Muscle of back (tissue), 13 donors: Measurements from ENCODE around the gene SLIT3. TPM values are rescaled to one million over a fixed set of nuclear protein-coding genes. Genes with fewer than 3 reads are reported as not detected.

ENCODE experiments used
- DNase-seq, 3 donors: peaks; one replicate each; pipeline versions ENCODE4 v3.0.0 to v3.0.0-alpha.2; 2013
- long read RNA-seq, 9 donors: transcript quantifications; one replicate each; lab custom pipeline, GENCODE V29; 2026
- polyA plus RNA-seq, 10 donors: library from polyadenylated mRNA; unstranded; fragments of 120-200 nt; gene quantifications; one replicate each; pipeline ENCODE4 v1.2.1, GENCODE V29; 2013; ENCODE audit not compliant: insufficient read length in 10 of 10

The SLIT3 gene
- polyA plus RNA-seq: 10 to 100 TPM in 6 of 10 donors, 1 to 10 TPM in 4; 6.6 to 47.9 (median 10.4) TPM
- long read RNA-seq, donor 1: 0 reads
- long read RNA-seq, donor 2: 0 reads
- long read RNA-seq, donor 3: 0 reads
- long read RNA-seq, donor 4: 0 reads
- long read RNA-seq, donor 5: 0 reads
- long read RNA-seq, donor 6: 0 reads
- long read RNA-seq, donor 7: 0 reads
- long read RNA-seq, donor 8, partial matches to known transcripts: 0 of 1 reads
- long read RNA-seq, donor 8, other reads (novel, unspliced or antisense): 0 of 1 reads
- long read RNA-seq, donor 9: 0 reads

GRCh38 chr5:169300468-169301385 is at the start of gene SLIT3:
Gene SLIT3 (minus strand): TSS chr5:169301139. CDS start chr5:169300709, 430 bp downstream.
- peak; percentile 83 to 93 (median 85) for DNase-seq

GRCh38 chr5:169350016-169350415 is 49.1 kb upstream of the SLIT3 start:
- DNase-seq: peak in 1 of 3 donors; percentile 59

- no peak for DNase-seq
These were observed 46.8 kb upstream of the SLIT3 start for GRCh38 chr5:169347786-169348185.

GRCh38 chr5:169344629-169345028 is 43.7 kb upstream of the SLIT3 start:
- peak in 2 of 3 donors; percentile 20 to 37 for DNase-seq

GRCh38 chr5:169343766-169344165 is 42.8 kb upstream of the SLIT3 start:
- no peak for DNase-seq

GRCh38 chr5:169341556-169341955 is 40.6 kb upstream of the SLIT3 start:
- peak in 1 of 3 donors; percentile 55 for DNase-seq

GRCh38 chr5:169339869-169340268 is 38.9 kb upstream of the SLIT3 start:
- no peak for DNase-seq

GRCh38 chr5:169336242-169336641 is 35.3 kb upstream of the SLIT3 start:
- DNase-seq: no peak

GRCh38 chr5:169335806-169336205 is 34.9 kb upstream of the SLIT3 start:
- DNase-seq: no peak

GRCh38 chr5:169333518-169333917 is 32.6 kb upstream of the SLIT3 start:
- no peak for DNase-seq

GRCh38 chr5:169331292-169331852 is 30.4 kb upstream of the SLIT3 start:
- no peak for DNase-seq

GRCh38 chr5:169328401-169328800 is 27.5 kb upstream of the SLIT3 start:
- no peak for DNase-seq

- DNase-seq: no peak
These were observed 24.3 kb upstream of the SLIT3 start for GRCh38 chr5:169325273-169325672.

- no peak for DNase-seq
These were observed 17.6 kb upstream of the SLIT3 start for GRCh38 chr5:169318556-169318955.

- no peak for DNase-seq
These were observed 6.7 kb upstream of the SLIT3 start for GRCh38 chr5:169307646-169308045.

- DNase-seq: no peak
These were observed 4.4 kb upstream of the SLIT3 start for GRCh38 chr5:169305366-169305765.

- DNase-seq: no peak
These were observed 3.2 kb upstream of the SLIT3 start for GRCh38 chr5:169304175-169304574.

- no peak for DNase-seq
These were observed 2.2 kb upstream of the SLIT3 start for GRCh38 chr5:169303119-169303515.

- DNase-seq: peak; percentile 73 to 91 (median 84)
These were observed 1.7 kb upstream of the SLIT3 start for GRCh38 chr5:169302491-169303118.

- DNase-seq: no peak
These were observed 1.0 kb upstream of the SLIT3 start for GRCh38 chr5:169301986-169302385.

GRCh38 chr5:169301386-169301934 is 521 bp upstream of the SLIT3 start:
- no peak for DNase-seq
